ENCODE data around the gene SNAI1.

- TF ChIP-seq CTCF (IDR thresholded peaks at IDR 0.05), result no peak
- no peak for TF ChIP-seq POLR2A (IDR thresholded peaks at IDR 0.05)
- TF ChIP-seq EP300 (IDR thresholded peaks at IDR 0.05), result no peak
Measured at GRCh38 chr20:50034567-50035180, 51.9 kb downstream of the SNAI1 start.

All from ovary (tissue), 3 donors.